Neuronal stem cell (in vitro differentiated cells): ENCODE results near the gene SRSF7.
"Not testable (repeated sequence)": the region's sequence is repeated elsewhere in the genome, so short reads cannot be mapped to it uniquely, and the experiment has no call there.

Experiments
- DNase-seq: peaks from one replicate; pipeline ENCODE4 v3.0.0-alpha.2; 2013; ENCODE audit warnings: low spot score
- H2AFZ ChIP-seq: one replicate; pipeline ENCODE4 v1.6.1; 2013; ENCODE audit warnings: mild to moderate bottlenecking, low read length, inconsistent platforms
- H2AK5ac ChIP-seq: 2 replicates; pipeline ENCODE4 v1.6.1; 2013; ENCODE audit warnings: low read depth, mild to moderate bottlenecking, inconsistent platforms, low read length, moderate library complexity, mixed read lengths
- H2BK120ac ChIP-seq: 2 replicates; pipeline ENCODE4 v1.6.1; 2013; ENCODE audit warnings: low read depth, mild to moderate bottlenecking, inconsistent platforms, low read length, moderate library complexity, mixed read lengths
- H2BK12ac ChIP-seq: one replicate; pipeline ENCODE4 v1.6.1; 2013; ENCODE audit warnings: low read length, inconsistent platforms
- H2BK15ac ChIP-seq: 2 replicates; pipeline ENCODE4 v1.6.1; 2013; ENCODE audit warnings: mild to moderate bottlenecking, low read length, inconsistent platforms, mixed read lengths
- H2BK5ac ChIP-seq: one replicate; pipeline ENCODE4 v1.6.1; 2013; ENCODE audit warnings: inconsistent platforms, mild to moderate bottlenecking, low read length, moderate library complexity
- H3K14ac ChIP-seq: one replicate; pipeline ENCODE4 v1.6.1; 2013; ENCODE audit warnings: low read length, inconsistent platforms
- H3K18ac ChIP-seq: 2 replicates; pipeline ENCODE4 v1.6.1; 2013; ENCODE audit warnings: low read length, inconsistent platforms
- H3K23ac ChIP-seq: 2 replicates; pipeline ENCODE4 v1.6.1; 2013; ENCODE audit warnings: low read depth, mild to moderate bottlenecking, mixed read lengths, low read length, inconsistent platforms; ENCODE audit not compliant: poor library complexity
- H3K27ac ChIP-seq: replicated peaks from 3 replicates; pipeline ENCODE4 v1.5.1; 2013; ENCODE audit warnings: low read length, inconsistent platforms
- H3K27me3 ChIP-seq, 3 experiments: 2 replicates each; pipeline ENCODE4 v1.6.1; 2013; ENCODE audit warnings: low read length in 3 of 3, mild to moderate bottlenecking in 2 of 3, inconsistent platforms in 1 of 3, low read depth in 1 of 3, mixed read lengths in 1 of 3, moderate library complexity in 1 of 3; ENCODE audit not compliant: control insufficient read depth in 3 of 3, insufficient read depth in 3 of 3
- H3K36me3 ChIP-seq, 2 donors: replicated peaks in 1 of 2; 2 replicates each; pipeline ENCODE4 v1.6.1; 2013; ENCODE audit warnings: low read length in 2 of 2; ENCODE audit not compliant: control insufficient read depth in 2 of 2, insufficient read depth in 2 of 2
- H3K4ac ChIP-seq: 2 replicates; pipeline ENCODE4 v1.6.1; 2013; ENCODE audit warnings: inconsistent platforms, mild to moderate bottlenecking, low read length, moderate library complexity
- H3K4me1 ChIP-seq, 2 donors: 1 replicate in 1 of 2; 2 replicates in 1 of 2; pipeline ENCODE4 v1.6.1; 2013; ENCODE audit warnings: low read length in 2 of 2, low read depth in 1 of 2; ENCODE audit not compliant: control insufficient read depth in 2 of 2, insufficient read depth in 1 of 2
- H3K4me2 ChIP-seq: one replicate; pipeline ENCODE4 v1.6.1; 2013; ENCODE audit warnings: mild to moderate bottlenecking, low read length, inconsistent platforms; ENCODE audit not compliant: insufficient read depth, poor library complexity, severe bottlenecking
- H3K4me3 ChIP-seq, 2 donors: 2 replicates each; pipeline ENCODE4 v1.5.1; 2013; ENCODE audit warnings: low read length in 2 of 2, mild to moderate bottlenecking in 2 of 2, inconsistent platforms in 1 of 2, moderate library complexity in 1 of 2
- H3K79me1 ChIP-seq: one replicate; pipeline ENCODE4 v1.6.1; 2013; ENCODE audit warnings: low read depth, mild to moderate bottlenecking, inconsistent platforms, low read length, moderate library complexity
- H3K9ac ChIP-seq: one replicate; pipeline ENCODE4 v1.6.1; 2013; ENCODE audit warnings: mild to moderate bottlenecking, low read depth, low read length, inconsistent platforms; ENCODE audit not compliant: poor library complexity
- H3K9me3 ChIP-seq, 2 donors: replicated peaks in 1 of 2; 2 replicates each; pipeline versions ENCODE3 to v1.6.1; 2013; ENCODE audit warnings: low read length in 2 of 2, mild to moderate bottlenecking in 2 of 2, inconsistent platforms in 1 of 2, low read depth in 1 of 2, mixed read lengths in 1 of 2, moderate library complexity in 1 of 2; ENCODE audit not compliant: control insufficient read depth in 2 of 2, insufficient read depth in 1 of 2
- H4K8ac ChIP-seq: one replicate; pipeline ENCODE4 v1.6.1; 2013; ENCODE audit warnings: low read depth, mild to moderate bottlenecking, inconsistent platforms, low read length, moderate library complexity
- H4K91ac ChIP-seq: one replicate; pipeline ENCODE4 v1.6.1; 2013; ENCODE audit warnings: low read length, low read depth, mild to moderate bottlenecking, inconsistent platforms; ENCODE audit not compliant: poor library complexity
- WGBS, 2 donors: extraction: QIAGEN DNeasy Blood & Tissue Kit; methylation state at CpG; one replicate each; pipeline ENCODE4 v1.1.7; 2013; ENCODE audit warnings: missing lambda C conversion rate in 2 of 2, mixed read lengths in 1 of 2; ENCODE audit not compliant: insufficient read length in 2 of 2, insufficient replicate concordance in 1 of 2; ENCODE audit errors: extremely low coverage in 2 of 2; 5-methylcytosine and 5-hydroxymethylcytosine counted together

Gene SRSF7

GRCh38 chr2:38708491-38708890 lies 42.7 kb downstream of the SRSF7 start:
- DNase-seq, H3K4me1 ChIP-seq, H3K27ac ChIP-seq, H4K91ac ChIP-seq, H3K27me3 ChIP-seq, H3K4me2 ChIP-seq, H2BK5ac ChIP-seq, H2BK15ac ChIP-seq, H3K23ac ChIP-seq, H2BK120ac ChIP-seq, H2AK5ac ChIP-seq, H3K9ac ChIP-seq, H2AFZ ChIP-seq, H4K8ac ChIP-seq, H3K36me3 ChIP-seq, H3K79me1 ChIP-seq, H3K4me3 ChIP-seq, H2BK12ac ChIP-seq, H3K4ac ChIP-seq, H3K18ac ChIP-seq, H3K14ac ChIP-seq, H3K9me3 ChIP-seq: not testable (repeated sequence)
- WGBS, 2 donors, result no CpG with 5 or more reads among the region's 9 CpGs

GRCh38 chr2:38706846-38707345 lies 44.3 kb downstream of the SRSF7 start:
- Histone ChIP-seq H2BK12ac (no peak overlapping the region), H2BK120ac (no peak overlapping the region), H4K91ac (no peak overlapping the region), H4K8ac (no peak overlapping the region), H3K9ac (no peak overlapping the region), H3K14ac (no peak overlapping the region), H3K36me3 (peaks cover 0 to 4% of the 10 kb centered on the region in 2 donors), H3K4me2 (no peak overlapping the region), H3K79me1 (no peaks in the 10 kb centered on the region), H3K4ac (no peak overlapping the region), H3K4me3 (no peak overlapping the region), H3K9me3 (no peaks in the 10 kb centered on the region), H3K27me3 (no peaks in the 10 kb centered on the region), H3K18ac (no peak overlapping the region), H2BK5ac (no peak overlapping the region), H3K27ac (no peak overlapping the region), H3K23ac (no peak overlapping the region), H3K4me1 (peaks cover 0 to 3% of the 10 kb centered on the region in 2 donors), H2AFZ (no peak overlapping the region), H2AK5ac (no peak overlapping the region), H2BK15ac (no peak overlapping the region)
- no CpG with 5 or more reads among the region's 6 CpGs for WGBS, 2 donors
- DNase-seq, result no peak

DNA sequence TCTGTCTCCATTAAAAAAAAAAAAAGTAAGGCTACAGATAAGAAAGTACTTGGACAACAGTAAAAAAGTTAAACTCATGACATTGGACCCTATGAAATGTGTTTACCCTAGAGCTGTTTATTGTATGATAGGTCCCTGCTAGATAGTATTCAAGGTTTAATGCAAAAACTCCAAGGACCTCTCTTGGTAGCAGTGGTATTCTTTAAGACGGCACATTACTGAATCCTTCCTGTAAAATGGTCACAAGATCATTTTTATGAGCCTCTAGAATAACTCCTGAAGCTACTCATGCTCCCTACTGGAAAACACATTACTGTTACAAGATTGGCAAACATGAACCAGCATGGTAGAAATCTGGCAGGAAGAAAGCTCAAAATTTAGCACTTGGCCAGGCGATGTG lies 46.5 kb downstream of the SRSF7 start:
- Histone ChIP-seq H4K91ac (no peak overlapping the region), H2AFZ (no peak overlapping the region), H3K36me3 (no peaks in the 10 kb centered on the region), H2BK5ac (no peak overlapping the region), H3K9me3 (no peaks in the 10 kb centered on the region), H3K79me1 (no peaks in the 10 kb centered on the region), H4K8ac (no peak overlapping the region), H3K4ac (no peak overlapping the region), H3K4me1 (peaks cover 0 to 3% of the 10 kb centered on the region in 2 donors), H3K27ac (no peak overlapping the region), H3K23ac (no peak overlapping the region), H2BK120ac (no peak overlapping the region), H2AK5ac (no peak overlapping the region), H3K9ac (no peak overlapping the region), H3K4me2 (no peak overlapping the region), H2BK12ac (no peak overlapping the region), H3K27me3 (no peaks in the 10 kb centered on the region), H3K14ac (no peak overlapping the region), H3K4me3 (no peak overlapping the region), H3K18ac (no peak overlapping the region), H2BK15ac (no peak overlapping the region)
- WGBS, 2 donors, result no CpG with 5 or more reads among the region's 2 CpGs
- DNase-seq, result no peak

DNA sequence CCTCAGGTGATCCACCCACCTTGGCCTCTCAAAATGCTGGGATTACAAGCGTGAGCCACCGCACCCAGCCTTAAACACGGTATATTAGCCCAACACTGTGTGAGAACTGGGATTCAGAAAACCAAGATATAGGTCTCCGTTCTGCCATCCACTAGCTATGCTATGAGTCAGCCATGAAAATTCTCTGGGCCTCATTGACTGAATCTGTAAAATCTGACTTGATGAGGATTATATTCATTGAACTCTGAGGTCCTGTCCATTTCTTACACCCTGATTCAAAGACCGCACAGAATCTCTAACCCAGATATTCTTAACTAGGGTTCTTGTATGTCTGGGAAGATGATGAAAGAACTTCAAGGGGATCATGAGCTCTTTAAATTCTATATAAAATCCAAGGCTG lies 47.8 kb downstream of the SRSF7 start:
- not testable (repeated sequence) for H4K8ac ChIP-seq, H3K4me3 ChIP-seq, H2BK5ac ChIP-seq, H3K4me1 ChIP-seq, H2BK12ac ChIP-seq, H3K23ac ChIP-seq, H3K9me3 ChIP-seq, H2BK15ac ChIP-seq, H3K27ac ChIP-seq, DNase-seq, H4K91ac ChIP-seq, H3K79me1 ChIP-seq, H3K4me2 ChIP-seq, H3K4ac ChIP-seq, H3K14ac ChIP-seq, H3K18ac ChIP-seq, H2AFZ ChIP-seq, H2BK120ac ChIP-seq, H3K27me3 ChIP-seq, H3K9ac ChIP-seq, H3K36me3 ChIP-seq, H2AK5ac ChIP-seq
- no CpG with 5 or more reads among the region's 5 CpGs for WGBS, 2 donors
